ELF-1 (cell line): Measurements from ENCODE around the gene SEL1L3.

Experiments used
- DNase-seq: peaks from one replicate; pipeline ENCODE4 v3.0.0-alpha.2; 2016; ENCODE audit warnings: low read depth, low spot score

The SEL1L3 gene

DNA sequence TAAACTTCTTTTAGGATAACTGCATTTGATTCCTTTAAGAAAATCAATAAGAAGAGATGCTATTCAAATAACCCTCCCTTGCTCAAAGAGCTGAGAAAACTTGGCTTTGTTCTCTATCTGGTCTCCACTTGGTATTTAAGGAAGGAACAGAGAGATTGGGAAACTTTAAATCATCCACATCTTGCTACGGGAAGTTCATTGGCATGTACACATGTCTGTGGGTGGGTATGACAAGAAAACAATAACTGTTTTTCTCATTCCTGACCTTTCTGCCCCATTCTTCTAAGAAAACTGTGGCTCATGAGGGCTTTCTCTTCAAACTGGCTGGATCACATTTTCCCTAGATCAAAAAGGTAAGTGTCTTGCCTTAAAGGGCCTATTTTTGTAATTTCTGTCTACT lies 6.0 kb downstream of the SEL1L3 start:
- no peak for DNase-seq

GRCh38 chr4:25852103-25852502 lies 10.7 kb downstream of the SEL1L3 start:
- DNase-seq, result no peak

GRCh38 chr4:25847329-25847728 lies 15.5 kb downstream of the SEL1L3 start:
- DNase-seq, result no peak

DNA sequence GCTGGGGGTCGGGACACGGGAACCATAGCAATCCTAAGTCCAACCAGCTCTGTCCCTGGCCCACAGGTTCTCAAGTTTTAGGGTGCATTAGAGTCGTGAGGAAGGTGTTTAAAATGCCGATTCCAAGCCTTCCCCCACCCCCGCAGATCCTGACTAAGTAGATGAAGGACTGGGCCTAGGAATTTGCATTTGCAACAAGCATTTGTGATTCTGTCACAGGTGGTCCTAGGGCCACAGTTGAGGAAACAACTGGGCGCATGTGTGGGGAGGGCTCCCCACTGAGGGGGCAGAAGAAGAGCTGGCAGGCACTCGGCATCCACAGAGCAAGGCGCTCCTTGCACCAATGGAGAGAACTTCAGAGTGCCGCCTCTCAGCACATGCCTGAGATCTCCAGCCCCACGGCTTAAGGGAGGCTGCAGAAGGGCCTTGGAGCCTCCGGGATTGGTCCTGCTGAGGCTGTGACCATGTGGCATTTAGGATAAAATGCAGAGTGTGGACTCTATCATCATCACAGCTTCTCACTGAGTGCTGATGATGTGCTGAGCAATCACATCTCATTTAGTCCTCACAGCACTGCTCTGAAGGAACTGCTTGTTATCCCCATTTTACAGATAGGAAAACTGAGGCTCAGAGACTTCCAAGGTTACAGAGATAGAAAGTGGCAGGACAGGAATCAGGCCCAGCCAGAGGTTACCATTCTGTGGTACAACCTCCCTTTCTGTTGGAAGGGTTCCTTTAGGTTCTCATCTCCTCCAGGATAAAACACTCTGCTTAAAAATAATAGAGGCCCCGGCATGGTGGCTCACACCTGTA lies 16.7 kb downstream of the SEL1L3 start:
- DNase-seq, result no peak

DNA sequence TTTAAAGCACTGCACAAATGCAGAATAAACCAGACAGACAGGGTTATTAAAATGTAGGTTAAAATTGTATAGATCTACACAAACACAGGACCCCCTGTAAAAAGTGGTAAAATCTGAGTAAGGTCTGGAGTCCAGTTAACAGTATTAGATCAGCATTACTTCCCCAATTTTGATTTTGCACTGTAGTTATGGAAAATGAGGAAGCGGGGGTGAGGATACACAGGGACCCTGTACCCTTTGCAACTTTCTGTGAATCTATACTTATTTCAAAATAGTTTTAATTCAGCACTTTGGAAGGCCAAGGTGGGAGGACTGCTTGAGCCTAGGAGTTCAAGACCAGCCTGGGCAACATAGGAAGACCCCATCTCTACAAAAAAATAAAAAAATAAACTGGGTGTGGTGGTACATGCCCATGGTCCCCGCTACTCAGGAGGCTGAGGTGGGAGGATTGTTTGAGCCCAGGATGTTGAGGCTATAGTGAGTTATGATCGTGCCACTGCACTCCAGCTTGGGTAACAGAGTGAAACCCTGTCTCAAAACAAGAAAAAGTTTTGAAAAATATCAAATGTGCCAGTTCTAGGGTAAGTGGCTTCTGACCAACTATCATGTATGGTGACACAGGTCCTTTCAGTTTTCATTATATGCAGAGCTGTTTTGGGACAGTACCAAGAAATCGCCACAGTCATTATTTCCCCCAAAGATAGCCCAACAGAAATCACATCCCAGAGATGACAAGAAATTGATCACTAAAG lies 17.7 kb downstream of the SEL1L3 start:
- no peak for DNase-seq

DNA sequence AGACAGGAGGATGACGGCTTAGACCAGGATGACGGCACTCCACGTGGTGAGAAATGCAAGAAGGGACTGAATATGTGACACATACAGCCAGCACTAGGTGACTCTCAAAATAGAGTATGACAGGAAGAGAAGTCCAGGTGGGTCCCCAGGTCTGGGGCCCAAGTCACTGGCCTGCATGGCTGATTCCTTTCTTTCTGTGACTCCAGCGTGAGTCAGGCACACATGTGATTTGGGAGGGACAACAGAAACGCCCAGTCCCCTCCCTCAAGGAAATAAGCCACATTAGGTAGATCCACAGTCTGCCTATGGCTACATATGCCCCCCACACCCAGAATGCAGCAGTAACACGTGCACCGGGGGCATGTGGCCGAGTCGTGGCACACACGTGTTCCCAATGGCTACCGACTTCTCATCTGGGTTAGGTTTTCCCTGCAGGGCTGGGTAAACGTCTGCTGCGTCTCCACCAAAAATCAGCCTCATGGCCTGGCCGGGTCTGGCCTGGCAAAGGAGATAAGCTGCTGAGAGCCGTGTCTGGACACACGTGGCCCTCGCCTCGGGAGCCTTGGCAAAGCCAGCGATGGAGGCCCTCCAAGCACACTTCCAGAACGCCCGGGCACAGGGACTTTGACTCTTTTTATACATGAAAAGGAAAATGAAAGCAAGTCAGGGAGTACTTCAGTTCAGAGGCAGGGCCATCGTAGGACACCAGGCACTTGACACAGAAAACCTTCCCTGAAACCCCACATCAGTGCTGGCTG lies 19.3 kb downstream of the SEL1L3 start:
- no peak for DNase-seq

DNA sequence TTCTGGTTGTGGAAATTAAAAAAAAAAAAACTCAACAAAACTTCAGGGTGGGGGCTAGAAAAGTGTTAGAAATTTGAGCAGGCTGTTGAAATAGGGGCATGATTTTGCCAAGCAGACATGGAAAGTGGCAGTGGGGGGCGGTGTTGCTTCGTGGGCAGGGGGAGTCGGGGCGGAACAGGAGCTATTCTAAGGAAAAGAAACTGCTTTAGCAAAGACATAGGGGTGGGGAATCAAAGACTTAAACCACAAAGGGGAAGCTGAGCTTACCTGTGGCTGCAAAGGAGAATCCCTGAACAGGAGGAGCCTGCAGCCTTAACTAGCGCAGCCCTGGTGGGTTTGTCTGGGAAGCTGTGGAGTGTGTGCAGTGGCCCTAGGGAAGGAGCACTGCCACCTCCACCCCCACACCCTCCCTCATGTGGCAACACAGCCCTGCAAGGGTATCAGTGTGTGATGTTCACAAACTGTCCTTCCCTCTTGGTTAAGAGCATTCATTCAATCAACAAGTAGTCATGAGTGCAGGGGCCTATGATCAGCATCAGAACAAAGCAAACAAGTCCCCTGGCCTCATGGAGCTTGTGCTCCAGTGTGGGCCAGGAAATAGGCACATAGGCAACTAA lies 20.5 kb downstream of the SEL1L3 start:
- no peak for DNase-seq

GRCh38 chr4:25839687-25840086 lies 23.1 kb downstream of the SEL1L3 start:
- DNase-seq, result no peak

GRCh38 chr4:25839233-25839632 lies 23.6 kb downstream of the SEL1L3 start:
- DNase-seq, result no peak

- DNase-seq, result peak; percentile 22
These were observed 24.3 kb downstream of the SEL1L3 start for GRCh38 chr4:25838526-25838925.

DNA sequence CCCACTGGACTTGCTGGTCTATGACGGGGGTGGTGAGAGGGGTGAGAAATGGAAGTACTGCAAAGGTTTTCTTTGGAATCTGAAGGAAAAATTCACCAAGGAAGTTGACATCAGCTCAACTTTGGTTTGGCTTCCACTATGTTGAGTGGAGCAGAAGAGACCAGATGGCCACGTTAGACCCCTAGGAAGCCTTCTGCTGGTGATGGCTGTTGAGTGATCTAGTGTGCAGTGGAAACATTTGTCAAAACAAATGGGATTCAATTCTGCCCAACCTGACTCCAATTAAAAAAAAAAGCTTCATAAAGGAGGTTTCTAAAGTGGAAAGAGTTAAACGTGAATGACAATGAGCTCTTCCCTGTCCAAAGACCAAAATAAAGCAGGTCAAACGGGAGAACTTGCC lies 25.7 kb downstream of the SEL1L3 start:
- no peak for DNase-seq

GRCh38 chr4:25835384-25835783 lies 27.4 kb downstream of the SEL1L3 start:
- DNase-seq, result no peak

DNA sequence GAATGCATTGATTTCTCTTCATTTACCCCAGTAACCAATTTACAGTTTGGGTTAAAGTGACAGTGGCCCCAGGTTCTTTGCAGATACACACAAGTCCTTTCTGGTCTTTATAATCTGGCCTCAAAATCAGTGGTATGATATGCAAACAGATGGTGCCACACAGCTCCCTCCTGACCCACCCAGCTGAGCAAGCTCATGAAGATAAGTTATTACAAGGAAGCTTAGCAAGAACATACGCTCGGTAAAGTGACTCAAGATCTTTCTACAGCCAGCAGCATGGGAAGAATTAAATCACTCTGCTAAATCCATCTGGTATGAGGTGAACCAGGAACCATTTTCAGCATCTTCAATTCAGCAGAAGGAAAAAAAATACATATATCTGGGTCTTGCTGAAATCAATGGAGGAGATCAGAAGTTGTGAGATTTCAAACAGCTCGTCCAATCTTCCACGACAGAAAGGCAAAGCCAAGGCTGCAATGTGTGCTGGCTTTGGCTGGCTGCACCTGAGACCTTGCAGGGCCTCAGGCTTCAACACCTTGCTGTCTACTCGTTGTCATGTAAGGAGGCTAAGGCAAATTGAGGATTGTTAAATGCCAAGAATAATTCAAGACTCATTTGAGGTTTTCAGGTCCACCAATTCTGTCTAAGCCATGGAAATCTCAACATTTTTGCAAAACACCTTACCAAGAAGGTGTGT lies 28.2 kb downstream of the SEL1L3 start:
- no peak for DNase-seq

- DNase-seq, result no peak
These were observed 32.2 kb downstream of the SEL1L3 start for GRCh38 chr4:25830548-25830947.

DNA sequence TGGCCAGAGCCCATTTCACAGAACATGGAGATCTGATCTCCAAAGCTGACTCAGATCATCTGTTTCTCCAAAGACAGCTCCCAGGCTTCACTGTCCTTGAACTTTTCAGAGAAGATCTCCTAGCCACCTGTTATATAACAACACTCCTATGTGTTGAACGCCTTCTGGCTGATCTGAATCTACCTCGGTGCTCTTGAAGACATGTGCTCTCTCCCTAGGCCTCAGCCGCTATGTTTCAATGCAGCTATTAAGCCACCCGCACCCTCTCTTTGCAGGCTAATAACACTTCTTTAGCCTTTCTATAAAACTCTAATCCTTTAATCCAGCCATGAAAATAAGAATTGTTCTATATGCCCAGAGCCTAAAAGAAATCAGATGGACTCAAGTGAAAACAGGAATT lies 34.9 kb downstream of the SEL1L3 start:
- DNase-seq, result no peak

DNA sequence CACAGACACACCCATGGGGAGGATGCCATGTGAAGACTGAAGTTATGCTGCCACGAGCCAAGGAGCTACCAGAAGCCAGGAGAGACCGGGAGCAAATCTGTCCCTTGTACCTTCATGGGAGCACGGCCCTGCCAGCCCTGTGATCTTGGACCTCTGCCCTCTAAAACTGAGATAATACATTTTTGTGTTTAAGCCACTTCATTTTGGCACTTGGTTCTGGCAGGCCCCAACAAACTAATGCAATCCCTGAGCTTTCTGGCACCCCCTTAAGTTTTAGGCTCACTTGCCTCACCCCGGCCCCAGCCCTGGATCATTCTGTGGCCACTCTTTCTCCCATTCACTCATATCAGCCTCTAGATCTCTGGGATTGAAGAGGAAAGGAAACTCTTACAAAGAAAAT lies 35.4 kb downstream of the SEL1L3 start:
- no peak for DNase-seq

DNA sequence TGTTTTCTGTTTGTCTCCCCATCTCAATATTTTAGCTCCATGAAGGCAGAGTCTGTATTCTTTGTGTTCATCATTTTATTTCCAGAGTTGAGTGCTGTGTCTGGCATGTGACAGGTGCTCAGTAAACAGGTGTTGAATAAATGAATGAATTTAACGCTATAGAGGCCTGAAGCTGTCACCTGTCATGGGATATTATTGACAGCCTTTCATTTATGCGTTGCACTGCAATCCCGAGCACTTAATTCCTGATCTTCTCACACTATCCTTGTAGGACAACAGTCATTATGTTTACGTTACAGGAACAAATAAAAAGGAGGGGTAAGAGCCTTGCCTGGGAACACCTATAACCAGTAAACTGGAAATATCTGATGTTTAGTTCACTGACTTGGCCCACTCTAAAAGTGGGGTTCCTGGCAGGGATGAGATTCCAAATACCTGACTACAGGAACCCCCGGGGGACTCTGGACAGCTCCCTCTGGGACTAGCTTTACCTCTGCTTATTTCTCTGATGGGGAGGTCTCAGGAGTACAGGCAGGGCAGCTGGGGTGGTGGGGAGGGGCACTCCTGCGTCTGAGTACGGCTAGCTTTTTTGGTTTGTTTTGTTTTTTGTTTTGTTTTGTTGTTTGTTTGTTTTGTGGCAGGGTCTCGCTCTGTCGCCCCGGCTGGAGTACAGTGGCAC lies 36.6 kb downstream of the SEL1L3 start:
- no peak for DNase-seq

GRCh38 chr4:25823632-25824031 lies 39.2 kb downstream of the SEL1L3 start:
- DNase-seq, result no peak

- no peak for DNase-seq
These were observed 40.9 kb downstream of the SEL1L3 start for GRCh38 chr4:25821899-25822298.

DNA sequence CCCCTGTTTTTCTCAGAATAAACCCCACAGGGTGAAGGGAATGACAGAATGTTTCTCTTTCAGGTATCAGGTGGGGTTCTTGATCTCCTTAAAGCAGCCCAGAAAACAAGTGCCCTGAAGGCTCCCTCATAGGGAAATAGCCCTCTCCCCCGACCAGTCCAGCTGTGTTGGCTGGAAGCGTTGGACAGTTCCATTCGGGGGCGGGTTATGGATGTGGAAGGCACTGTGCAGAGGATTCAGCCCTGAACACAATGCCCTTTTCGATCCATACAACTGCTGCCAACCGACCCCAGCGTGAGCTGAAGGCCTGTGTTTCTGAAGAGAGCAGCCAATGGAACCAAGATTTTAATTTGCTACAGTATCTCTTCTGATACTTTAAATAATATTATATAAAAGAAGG lies 41.5 kb downstream of the SEL1L3 start:
- DNase-seq, result no peak

DNA sequence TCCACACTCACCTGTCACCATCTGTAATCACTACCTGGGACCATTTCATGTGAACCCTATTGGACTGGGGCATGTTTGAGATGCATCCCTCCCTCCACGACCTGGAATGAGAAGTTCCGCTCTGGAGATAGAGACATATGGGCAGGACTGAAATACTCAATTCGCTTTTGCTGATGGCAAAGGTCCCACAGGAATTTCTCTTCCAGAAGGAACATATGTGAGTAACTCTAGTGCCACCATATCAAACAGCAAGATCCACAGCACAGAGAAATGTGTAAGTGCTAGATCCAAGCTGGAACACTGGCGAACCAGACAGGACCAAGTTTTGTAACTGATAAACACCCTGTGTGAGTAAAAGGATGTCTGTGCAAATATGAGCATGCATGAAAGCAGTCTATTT lies 43.9 kb downstream of the SEL1L3 start:
- no peak for DNase-seq
